ENCODE data around the gene PBRM1.

DNA sequence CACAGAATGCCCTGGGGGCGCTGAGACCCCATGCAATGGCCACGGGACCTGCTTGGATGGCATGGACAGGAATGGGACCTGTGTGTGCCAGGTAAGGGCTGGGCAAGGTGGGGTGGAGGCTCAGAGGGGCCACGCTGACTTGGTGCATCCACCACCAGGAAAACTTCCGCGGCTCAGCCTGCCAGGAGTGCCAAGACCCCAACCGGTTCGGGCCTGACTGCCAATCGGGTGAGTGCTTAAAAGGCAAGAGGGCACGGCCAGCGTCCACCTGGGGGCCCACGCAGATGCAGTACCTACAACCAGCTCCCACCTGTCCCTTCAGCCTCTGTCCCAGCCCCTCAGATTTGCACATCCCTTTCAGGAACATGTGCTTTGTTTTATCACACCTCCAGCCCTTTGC lies 183.7 kb downstream of the PBRM1 start:
- TF ChIP-seq, protein P1, sequence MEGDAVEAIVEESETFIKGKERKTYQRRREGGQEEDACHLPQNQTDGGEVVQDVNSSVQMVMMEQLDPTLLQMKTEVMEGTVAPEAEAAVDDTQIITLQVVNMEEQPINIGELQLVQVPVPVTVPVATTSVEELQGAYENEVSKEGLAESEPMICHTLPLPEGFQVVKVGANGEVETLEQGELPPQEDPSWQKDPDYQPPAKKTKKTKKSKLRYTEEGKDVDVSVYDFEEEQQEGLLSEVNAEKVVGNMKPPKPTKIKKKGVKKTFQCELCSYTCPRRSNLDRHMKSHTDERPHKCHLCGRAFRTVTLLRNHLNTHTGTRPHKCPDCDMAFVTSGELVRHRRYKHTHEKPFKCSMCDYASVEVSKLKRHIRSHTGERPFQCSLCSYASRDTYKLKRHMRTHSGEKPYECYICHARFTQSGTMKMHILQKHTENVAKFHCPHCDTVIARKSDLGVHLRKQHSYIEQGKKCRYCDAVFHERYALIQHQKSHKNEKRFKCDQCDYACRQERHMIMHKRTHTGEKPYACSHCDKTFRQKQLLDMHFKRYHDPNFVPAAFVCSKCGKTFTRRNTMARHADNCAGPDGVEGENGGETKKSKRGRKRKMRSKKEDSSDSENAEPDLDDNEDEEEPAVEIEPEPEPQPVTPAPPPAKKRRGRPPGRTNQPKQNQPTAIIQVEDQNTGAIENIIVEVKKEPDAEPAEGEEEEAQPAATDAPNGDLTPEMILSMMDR (IDR thresholded peaks at IDR 0.05): no peak
- TF ChIP-seq EP300 (IDR thresholded peaks at IDR 0.05) (no peak), POLR2AphosphoS5 (IDR thresholded peaks at IDR 0.05) (no peak)
